ENCODE measurements around the gene CNST. TPM values are rescaled to one million over a fixed set of nuclear protein-coding genes. Genes with fewer than 3 reads are reported as not detected.

CNST gene
- total and polyA plus RNA-seq, 2 of the 13 experiments (the other 11 are each of a cell fraction or from before 2014, with no cell fraction given), result 6.3 to 12.4 TPM

DNA sequence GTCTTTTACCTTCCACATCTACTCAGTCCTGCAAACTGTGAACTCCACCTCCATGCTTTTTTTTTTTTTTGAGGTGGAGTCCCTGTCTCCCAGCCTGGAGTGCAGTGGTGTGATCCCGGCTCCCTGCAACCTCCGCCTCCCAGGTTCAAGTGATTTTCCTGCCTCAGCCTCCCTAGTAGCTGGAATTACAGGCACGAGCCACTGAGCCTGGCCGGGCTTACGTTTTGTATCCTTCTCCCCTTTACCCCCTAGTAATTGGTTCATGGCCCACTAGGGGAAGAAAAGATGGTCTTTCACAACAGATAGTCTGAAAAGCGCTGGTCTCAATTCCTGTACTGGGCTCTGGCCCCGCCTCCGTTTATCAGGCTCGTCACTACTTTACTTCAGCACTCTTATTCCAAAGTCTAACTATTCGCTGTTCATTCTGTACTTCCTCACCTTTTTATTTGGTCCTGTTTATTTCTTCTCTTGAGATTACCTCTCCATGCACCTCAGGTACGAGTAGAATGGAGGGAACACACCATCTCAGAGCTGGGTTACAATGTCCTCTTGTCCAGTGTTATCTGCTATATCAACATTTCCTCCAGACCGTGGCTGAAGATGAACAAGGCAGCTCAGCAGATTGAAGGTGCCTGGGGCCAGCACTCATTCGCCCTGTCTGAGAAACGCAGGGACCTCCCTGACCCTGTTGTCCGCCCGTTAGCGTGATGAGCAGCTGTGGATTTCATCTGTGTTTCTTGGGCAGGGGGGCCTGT lies 16.2 kb downstream of the CNST start (continued):
- TF ChIP-seq, protein P1, sequence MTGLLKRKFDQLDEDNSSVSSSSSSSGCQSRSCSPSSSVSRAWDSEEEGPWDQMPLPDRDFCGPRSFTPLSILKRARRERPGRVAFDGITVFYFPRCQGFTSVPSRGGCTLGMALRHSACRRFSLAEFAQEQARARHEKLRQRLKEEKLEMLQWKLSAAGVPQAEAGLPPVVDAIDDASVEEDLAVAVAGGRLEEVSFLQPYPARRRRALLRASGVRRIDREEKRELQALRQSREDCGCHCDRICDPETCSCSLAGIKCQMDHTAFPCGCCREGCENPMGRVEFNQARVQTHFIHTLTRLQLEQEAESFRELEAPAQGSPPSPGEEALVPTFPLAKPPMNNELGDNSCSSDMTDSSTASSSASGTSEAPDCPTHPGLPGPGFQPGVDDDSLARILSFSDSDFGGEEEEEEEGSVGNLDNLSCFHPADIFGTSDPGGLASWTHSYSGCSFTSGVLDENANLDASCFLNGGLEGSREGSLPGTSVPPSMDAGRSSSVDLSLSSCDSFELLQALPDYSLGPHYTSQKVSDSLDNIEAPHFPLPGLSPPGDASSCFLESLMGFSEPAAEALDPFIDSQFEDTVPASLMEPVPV (CRISPR knock-in tag; IDR thresholded peaks at IDR 0.05), result no peak
- TF ChIP-seq, protein P2, sequence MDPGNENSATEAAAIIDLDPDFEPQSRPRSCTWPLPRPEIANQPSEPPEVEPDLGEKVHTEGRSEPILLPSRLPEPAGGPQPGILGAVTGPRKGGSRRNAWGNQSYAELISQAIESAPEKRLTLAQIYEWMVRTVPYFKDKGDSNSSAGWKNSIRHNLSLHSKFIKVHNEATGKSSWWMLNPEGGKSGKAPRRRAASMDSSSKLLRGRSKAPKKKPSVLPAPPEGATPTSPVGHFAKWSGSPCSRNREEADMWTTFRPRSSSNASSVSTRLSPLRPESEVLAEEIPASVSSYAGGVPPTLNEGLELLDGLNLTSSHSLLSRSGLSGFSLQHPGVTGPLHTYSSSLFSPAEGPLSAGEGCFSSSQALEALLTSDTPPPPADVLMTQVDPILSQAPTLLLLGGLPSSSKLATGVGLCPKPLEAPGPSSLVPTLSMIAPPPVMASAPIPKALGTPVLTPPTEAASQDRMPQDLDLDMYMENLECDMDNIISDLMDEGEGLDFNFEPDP (CRISPR knock-in tag; conservative IDR thresholded peaks at IDR 0.05), result 0 out of 2 replicates have a peak, but pooled peaks have one; percentile 70
- TF ChIP-seq SALL1 (CRISPR knock-in tag; IDR thresholded peaks at IDR 0.05) (peak; percentile 49), GATAD2A (CRISPR knock-in tag; IDR thresholded peaks at IDR 0.05) (0 out of 2 replicates have a peak, but pooled peaks have one; percentile 9), MTF2 (CRISPR knock-in tag; IDR thresholded peaks at IDR 0.05; ENCODE audit: borderline replicate concordance) (peak; percentile 48; the same call in 1 of the 2 replicates)
- TF ChIP-seq, protein P3, sequence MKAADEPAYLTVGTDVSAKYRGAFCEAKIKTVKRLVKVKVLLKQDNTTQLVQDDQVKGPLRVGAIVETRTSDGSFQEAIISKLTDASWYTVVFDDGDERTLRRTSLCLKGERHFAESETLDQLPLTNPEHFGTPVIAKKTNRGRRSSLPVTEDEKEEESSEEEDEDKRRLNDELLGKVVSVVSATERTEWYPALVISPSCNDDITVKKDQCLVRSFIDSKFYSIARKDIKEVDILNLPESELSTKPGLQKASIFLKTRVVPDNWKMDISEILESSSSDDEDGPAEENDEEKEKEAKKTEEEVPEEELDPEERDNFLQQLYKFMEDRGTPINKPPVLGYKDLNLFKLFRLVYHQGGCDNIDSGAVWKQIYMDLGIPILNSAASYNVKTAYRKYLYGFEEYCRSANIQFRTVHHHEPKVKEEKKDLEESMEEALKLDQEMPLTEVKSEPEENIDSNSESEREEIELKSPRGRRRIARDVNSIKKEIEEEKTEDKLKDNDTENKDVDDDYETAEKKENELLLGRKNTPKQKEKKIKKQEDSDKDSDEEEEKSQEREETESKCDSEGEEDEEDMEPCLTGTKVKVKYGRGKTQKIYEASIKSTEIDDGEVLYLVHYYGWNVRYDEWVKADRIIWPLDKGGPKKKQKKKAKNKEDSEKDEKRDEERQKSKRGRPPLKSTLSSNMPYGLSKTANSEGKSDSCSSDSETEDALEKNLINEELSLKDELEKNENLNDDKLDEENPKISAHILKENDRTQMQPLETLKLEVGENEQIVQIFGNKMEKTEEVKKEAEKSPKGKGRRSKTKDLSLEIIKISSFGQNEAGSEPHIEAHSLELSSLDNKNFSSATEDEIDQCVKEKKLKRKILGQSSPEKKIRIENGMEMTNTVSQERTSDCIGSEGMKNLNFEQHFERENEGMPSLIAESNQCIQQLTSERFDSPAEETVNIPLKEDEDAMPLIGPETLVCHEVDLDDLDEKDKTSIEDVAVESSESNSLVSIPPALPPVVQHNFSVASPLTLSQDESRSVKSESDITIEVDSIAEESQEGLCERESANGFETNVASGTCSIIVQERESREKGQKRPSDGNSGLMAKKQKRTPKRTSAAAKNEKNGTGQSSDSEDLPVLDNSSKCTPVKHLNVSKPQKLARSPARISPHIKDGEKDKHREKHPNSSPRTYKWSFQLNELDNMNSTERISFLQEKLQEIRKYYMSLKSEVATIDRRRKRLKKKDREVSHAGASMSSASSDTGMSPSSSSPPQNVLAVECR (CRISPR knock-in tag; IDR thresholded peaks at IDR 0.05; ENCODE audit: borderline replicate concordance), result peak; percentile 24
- TF ChIP-seq, protein P4, sequence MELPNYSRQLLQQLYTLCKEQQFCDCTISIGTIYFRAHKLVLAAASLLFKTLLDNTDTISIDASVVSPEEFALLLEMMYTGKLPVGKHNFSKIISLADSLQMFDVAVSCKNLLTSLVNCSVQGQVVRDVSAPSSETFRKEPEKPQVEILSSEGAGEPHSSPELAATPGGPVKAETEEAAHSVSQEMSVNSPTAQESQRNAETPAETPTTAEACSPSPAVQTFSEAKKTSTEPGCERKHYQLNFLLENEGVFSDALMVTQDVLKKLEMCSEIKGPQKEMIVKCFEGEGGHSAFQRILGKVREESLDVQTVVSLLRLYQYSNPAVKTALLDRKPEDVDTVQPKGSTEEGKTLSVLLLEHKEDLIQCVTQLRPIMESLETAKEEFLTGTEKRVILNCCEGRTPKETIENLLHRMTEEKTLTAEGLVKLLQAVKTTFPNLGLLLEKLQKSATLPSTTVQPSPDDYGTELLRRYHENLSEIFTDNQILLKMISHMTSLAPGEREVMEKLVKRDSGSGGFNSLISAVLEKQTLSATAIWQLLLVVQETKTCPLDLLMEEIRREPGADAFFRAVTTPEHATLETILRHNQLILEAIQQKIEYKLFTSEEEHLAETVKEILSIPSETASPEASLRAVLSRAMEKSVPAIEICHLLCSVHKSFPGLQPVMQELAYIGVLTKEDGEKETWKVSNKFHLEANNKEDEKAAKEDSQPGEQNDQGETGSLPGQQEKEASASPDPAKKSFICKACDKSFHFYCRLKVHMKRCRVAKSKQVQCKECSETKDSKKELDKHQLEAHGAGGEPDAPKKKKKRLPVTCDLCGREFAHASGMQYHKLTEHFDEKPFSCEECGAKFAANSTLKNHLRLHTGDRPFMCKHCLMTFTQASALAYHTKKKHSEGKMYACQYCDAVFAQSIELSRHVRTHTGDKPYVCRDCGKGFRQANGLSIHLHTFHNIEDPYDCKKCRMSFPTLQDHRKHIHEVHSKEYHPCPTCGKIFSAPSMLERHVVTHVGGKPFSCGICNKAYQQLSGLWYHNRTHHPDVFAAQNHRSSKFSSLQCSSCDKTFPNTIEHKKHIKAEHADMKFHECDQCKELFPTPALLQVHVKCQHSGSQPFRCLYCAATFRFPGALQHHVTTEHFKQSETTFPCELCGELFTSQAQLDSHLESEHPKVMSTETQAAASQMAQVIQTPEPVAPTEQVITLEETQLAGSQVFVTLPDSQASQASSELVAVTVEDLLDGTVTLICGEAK (IDR thresholded peaks at IDR 0.05), result no peak
- TF ChIP-seq, protein P4 (CRISPR knock-in tag; IDR thresholded peaks at IDR 0.05), result 0 out of 2 replicates have a peak, but pooled peaks have one; percentile 18

Measured in HepG2 (cell line).